ENCODE data around the gene ARF6.
"Not testable (repeated sequence)": the region's sequence is repeated elsewhere in the genome, so short reads cannot be mapped to it uniquely, and the experiment has no call there.

The ARF6 gene

DNA sequence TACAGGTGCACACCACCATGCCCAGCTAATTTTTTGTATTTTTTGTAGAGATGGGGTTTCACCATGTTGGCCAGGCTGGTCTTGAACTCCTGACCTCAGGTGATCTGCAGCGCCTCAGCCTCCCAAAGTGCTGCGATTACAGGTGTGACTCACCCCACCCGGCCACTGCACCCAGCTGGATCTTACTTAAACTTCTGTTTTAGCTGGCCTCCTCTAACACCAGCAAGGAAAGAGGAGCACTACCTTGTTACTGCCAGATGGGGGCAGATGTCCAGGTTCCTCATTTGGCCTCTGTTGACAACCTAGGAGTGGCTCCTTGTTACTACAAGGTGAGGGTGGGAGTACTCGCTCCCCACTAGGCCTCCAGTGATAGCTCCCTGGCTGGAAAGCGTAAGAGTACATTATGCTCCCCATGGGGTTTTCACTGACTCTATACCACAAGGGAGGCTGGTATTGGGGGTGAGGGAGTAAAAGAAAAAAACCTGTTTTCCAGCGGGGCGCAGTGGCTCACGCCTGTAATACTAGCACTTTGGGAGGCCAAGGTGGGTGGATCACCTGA lies 13.2 kb upstream of the ARF6 start:
- peak; percentile 75 to 76 for DNase-seq

- DNase-seq: peak in 1 of 2 donors; percentile 21
Observed at GRCh38 chr14:49880267-49881064, 12.4 kb upstream of the ARF6 start.

- DNase-seq: no peak
Observed at GRCh38 chr14:49881350-49882001, 11.4 kb upstream of the ARF6 start.

GRCh38 chr14:49882826-49883694 lies 9.8 kb upstream of the ARF6 start:
- DNase-seq: peak in 1 of 2 donors; percentile 17

DNA sequence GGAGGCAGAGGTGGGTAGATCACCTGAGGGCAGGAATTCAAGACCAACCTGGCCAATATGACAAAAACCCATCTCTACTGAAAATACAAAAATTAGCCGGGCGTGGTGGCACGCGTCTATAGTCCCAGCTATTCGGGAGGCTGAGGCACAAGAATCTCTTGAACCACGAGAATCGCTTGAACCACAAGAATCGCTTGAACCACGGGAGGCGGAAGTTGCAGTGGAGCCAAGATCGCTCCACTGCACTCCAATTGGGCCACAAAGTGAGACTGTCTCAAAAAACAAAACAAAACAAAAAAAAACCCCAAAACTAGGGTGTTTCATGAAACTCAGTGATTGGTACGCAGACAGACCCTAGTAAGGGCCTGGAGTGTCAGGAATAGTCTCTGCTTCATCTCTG lies 6.4 kb upstream of the ARF6 start:
- no peak for DNase-seq

DNA sequence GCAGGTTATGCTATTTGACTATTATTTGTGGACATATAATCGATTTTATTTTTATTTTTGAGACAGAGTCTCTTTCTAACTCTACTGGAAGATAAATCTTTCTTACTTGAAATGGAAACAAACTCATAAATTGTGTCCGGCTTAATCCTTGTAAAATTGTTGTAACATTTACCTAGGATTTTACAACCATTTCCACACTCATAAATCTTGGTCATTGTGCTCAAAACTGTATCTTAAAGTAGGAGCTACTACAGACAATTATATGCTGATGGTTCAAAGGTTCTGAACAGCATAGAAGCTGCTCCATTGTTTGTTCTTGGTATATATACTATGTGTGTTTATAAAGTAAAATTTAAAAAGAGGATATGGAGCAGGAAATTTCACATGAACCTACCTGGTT lies 4.6 kb upstream of the ARF6 start:
- no peak for DNase-seq

DNA sequence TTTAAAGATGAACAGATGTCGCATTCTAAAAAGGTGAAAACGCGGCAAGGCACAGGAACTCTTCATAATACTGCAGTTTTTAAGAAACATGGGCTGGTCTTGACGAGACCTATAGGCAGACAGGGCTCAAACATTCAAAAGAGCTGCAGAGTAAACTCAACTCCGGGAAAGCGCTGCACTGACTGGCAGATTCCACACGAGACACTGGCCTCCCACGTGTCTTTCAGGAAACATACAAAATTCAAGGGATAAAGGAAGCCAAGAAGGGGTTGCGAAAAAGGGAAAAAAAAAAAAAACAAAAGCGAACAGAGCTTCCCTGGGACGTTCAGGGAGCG lies 614 bp upstream of the ARF6 start:
- peak; percentile 66 for DNase-seq

DNA sequence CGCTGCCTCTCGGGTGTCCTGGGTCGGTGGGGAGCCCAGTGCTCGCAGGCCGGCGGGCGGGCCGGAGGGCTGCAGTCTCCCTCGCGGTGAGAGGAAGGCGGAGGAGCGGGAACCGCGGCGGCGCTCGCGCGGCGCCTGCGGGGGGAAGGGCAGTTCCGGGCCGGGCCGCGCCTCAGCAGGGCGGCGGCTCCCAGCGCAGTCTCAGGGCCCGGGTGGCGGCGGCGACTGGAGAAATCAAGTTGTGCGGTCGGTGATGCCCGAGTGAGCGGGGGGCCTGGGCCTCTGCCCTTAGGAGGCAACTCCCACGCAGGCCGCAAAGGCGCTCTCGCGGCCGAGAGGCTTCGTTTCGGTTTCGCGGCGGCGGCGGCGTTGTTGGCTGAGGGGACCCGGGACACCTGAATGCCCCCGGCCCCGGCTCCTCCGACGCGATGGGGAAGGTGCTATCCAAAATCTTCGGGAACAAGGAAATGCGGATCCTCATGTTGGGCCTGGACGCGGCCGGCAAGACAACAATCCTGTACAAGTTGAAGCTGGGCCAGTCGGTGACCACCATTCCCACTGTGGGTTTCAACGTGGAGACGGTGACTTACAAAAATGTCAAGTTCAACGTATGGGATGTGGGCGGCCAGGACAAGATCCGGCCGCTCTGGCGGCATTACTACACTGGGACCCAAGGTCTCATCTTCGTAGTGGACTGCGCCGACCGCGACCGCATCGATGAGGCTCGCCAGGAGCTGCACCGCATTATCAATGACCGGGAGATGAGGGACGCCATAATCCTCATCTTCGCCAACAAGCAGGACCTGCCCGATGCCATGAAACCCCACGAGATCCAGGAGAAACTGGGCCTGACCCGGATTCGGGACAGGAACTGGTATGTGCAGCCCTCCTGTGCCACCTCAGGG lies 679 bp downstream of the ARF6 start:
- DNase-seq: peak; percentile 78 to 82

GRCh38 chr14:49894214-49895107 lies 1.6 kb downstream of the ARF6 start:
- not testable (repeated sequence) for DNase-seq

DNA sequence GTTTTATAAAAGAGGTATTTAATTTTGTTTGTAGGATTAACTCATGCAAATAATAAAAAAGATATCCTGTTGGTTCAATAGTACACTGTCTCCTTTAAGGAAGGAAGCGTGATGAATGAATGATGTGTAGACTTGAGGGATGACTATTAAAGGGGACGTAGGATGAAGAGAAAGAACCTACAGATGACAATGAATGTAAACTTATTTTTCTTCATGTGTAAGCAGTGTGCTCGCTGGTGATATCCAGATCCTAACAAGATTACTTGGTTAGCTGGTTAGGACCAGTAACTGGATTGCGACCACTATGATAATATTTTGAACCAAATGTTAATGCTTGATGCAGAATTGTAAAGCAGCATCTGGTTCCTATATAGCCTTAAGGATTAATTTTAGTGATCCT lies 2.6 kb downstream of the ARF6 start:
- no peak for DNase-seq

DNA sequence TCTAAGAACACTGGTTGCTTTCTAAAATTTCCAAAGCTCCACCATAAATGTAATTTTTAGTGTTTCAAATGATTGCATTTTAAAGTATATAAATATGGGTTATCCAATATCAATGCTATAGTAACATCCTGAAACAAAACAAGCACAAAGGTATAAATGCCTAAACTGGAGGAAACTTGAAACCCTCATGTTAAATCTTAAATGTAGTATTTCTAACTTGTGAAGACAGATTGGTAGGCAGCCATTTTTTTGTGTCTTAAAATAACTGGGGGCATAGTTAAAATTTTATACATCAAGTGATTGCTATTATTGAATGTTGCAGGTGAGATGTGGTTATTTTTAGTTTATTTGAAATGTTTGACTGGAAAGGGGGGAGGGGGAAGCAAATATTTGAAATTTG lies 3.4 kb downstream of the ARF6 start:
- not testable (repeated sequence) for DNase-seq

DNA sequence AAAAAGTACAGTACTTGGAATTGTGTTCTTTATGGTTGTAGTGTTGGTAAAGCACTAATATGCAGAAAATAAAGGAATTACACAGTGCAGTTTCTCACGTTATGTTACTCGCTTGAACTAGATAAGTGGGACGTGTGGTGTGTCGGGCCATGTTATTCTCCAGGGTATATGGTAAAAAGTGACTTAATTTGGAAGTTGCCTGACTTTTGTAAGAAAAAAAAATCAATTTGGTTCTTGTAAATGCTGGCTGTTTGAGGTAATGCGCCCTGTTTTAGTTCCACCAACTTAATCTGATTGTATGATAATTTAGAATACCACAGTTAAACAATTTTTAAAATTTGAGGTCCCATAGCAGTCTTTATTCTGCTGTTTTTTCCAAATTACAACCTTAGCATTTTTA lies 4.1 kb downstream of the ARF6 start:
- no peak for DNase-seq

GRCh38 chr14:49897414-49897813 lies 4.5 kb downstream of the ARF6 start:
- DNase-seq: no peak

DNA sequence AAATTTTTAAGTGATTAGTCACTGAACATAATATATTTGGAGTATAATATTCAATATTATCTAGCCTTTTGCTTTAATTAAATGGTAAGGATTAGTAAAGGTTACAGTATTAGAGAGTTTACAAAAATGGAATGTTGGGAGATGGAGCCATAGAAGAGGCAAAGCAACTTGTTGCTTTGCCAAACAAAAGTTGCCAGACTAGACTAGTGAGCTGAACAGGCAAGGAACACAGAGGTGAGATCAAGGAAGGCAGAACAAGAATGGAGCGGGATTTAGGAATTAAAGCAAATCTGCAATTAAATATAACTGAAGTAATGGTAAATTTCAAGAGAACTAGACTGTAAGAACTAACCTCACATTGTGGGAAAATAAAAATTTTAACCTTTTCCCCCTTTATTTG lies 5.1 kb downstream of the ARF6 start:
- no peak for DNase-seq

GRCh38 chr14:49898485-49898884 lies 5.6 kb downstream of the ARF6 start:
- no peak for DNase-seq

- no peak for DNase-seq
Observed at GRCh38 chr14:49900973-49901372, 8.1 kb downstream of the ARF6 start.

DNA sequence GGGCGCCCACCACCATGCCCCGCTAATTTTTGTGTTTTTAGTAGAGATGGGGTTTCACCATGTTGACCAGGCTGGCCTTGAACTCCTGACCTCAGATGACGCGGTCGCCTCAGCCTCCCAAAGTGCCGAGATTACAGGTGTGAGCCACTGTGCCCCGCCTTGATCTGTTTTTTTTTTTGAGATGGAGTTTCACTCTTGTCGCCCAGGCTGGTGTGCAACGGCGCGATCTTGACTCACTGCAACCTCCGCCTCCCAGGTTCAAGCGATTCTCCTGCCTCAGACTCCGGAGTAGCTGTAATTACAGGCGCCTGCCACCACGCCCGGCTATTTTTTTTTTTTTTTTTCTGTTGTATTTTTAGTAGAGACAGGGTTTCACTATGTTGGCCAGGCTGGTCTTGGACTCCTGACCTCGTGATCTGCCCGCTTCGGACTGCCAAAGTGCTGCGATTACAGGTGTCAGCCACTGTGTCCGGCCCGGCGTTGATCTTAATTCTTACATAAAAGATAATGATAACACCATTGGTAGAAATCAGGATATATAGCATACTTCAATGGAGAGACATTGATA lies 9.9 kb downstream of the ARF6 start:
- not testable (repeated sequence) for DNase-seq

GRCh38 chr14:49904270-49904669 lies 11.4 kb downstream of the ARF6 start:
- DNase-seq: no peak

DNA sequence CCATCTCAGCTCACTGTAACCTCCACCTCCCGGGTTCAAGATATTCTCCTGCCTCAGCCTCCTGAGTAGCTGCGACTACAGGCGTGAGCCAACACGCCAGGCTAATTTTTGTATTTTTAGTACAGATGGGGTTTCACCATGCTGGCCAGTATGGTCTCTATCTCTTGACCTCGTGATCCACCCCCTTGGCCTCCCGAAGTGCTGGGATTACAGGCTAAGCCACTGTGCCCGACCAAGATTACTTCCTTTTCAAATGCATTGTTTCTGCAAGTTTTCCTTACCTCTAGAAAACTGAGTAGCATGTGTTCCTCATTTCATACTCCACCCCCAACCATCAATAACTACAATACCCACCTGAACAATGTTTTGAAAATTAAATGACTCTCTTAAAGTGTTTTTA lies 13.1 kb downstream of the ARF6 start:
- no peak for DNase-seq

- no peak for DNase-seq
Observed at GRCh38 chr14:49907186-49907585, 14.3 kb downstream of the ARF6 start.

DNA sequence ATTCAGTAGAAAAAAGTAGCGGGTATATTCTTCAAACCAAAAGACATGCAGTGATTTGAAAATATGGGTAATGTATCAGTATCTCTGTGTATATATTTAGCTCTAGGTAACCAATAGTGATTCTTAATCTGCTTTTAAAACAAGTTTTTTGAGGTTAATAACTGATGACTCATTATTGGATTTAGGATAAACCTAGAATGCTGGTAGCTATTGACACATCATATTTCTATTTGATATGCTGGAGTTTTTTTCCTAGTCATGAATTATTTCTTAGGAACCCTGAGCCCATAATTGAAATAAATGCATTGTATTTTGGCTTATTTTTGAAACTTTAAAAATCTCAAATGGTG lies 15.5 kb downstream of the ARF6 start:
- DNase-seq: no peak
